GM21515 (cell line): ENCODE data around the gene MOSPD2.

Experiments
- ATAC-seq: cut with Tn5 transposase; IDR thresholded peaks from one replicate; pipeline ENCODE4 v1.9.1; 2021; ENCODE audit not compliant: unreplicated experiment

Gene MOSPD2

DNA sequence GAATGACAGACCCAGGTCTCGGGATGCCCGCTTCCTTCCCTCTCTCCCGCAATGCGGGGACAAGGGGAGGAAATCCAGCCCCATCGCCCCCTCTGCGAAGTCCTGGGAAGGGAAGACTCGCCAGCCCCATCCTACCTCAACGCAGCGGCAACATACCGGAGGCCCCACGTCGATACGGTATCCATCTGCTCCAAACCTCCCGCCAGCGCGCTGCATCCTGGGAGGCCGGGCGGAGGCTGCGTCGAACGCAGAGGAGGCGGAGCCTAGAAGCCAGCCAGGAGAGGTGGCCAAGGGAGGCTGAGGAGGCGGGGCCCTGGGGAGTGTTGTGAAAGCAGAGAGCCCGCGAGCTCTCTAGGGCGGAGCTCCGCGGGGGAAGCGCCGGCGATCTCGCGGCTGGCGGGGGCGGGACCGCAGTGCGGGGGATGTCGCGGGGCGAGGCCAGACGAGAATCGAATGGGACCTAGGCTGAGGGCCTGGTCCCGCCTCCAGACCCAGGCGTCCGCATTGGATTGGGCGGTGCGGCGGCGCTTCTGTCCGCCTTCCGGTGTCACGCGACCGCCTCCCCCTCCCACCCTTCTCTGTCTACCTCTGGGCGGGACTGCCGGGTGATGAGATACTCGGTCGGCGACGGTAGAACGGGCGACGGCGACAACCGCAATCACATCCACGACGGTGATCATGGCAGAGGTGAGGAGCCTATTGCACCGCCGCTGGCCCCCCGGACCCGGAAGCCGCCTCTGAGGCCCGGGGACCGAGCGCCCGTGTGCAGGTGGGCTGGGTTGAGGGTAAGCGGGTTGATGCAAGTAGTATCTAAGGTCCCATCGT lies at the start of gene MOSPD2, which contains the start of gene FANCB:
MOSPD2 (plus strand) TSS at position 571 of the 825 bp plus-strand sequence; CDS start at position 679, 108 bp downstream.
FANCB (minus strand) TSS at position 219 of the 825 bp plus-strand sequence. CDS start 7,559 bp downstream, outside the sequence.
- peak; percentile 96 for ATAC-seq

GRCh38 chrX:14825851-14826250 lies 47.4 kb upstream of the MOSPD2 start:
- ATAC-seq: no peak

GRCh38 chrX:14826319-14826718 lies 46.9 kb upstream of the MOSPD2 start:
- no peak for ATAC-seq

GRCh38 chrX:14829643-14830042 lies 43.6 kb upstream of the MOSPD2 start:
- no peak for ATAC-seq

DNA sequence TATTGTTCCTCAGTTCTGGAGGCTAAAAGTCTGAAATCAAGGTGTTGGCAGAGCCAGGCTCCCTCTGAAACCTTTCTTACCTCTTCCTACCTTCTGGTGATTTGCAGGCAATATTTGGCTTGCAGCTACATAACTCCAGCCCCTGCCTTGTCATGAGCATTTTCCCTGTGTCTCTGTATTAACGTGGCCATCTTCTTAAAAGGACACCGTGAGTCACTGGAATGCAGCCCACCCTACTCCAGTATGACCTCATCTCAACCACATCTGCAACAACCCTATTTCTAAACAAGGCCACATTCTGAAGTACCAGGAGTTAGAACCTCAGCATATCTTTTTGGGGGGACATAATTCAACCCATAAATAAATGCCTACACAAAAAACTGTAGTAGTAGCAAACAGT lies 41.1 kb upstream of the MOSPD2 start:
- ATAC-seq: no peak

- no peak for ATAC-seq
These were observed 40.6 kb upstream of the MOSPD2 start for GRCh38 chrX:14832586-14832985.

DNA sequence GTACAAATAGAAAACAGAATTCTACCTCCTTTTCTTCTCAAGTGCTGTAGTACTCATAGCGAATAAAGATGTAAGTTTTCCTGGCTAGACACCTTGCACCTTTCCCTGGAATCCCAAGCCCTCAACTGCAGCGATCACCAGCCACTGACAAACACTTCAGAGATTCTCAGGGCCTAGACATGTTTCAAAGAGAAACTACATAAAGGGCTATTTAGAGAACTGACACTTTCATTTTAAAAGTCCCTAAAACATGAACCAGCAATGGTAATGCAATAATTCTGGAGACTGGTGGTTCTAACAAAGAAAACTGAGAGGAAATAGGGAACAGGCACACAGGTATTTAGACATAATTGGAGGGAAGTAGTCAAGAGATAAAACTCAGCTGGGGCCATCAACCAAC lies 36.1 kb upstream of the MOSPD2 start:
- ATAC-seq: no peak

DNA sequence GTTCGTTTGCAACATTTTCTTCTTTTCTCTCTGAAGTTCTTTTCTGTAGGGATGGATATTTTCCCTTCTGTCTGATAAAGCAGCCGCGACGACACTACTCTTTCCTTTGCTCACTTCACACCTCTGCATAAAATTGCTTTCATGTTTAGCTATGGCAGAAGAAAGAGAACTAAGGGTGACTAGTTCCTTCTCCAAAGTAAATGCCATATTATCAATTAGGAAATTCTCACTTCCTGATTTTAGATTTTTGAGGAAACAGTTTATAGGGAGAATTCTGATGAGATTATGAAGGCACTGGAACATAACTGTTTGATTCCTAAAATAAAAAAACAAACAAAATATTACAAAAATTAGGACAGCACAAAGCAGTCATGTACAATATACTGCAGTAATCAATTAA lies 29.6 kb upstream of the MOSPD2 start:
- ATAC-seq: no peak

- no peak for ATAC-seq
These were observed 21.7 kb upstream of the MOSPD2 start for GRCh38 chrX:14851526-14851925.

DNA sequence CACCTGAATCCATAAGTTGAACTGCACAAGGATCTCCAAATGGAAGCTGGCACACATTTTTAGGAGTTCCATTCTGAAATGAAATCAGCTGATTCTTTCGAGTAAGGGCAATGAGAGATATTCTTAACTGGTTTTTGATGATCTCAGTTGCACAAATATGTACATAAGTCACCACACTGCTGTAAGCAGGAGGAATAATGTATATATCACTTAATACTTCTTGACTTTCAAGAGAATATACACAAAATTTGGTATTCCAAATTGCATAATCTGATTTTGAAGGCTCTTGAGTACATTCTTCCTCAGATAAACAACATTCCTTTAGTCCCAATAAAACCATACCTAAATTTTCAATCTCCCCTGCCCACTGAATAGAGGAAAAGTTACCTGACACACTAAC lies 8.6 kb upstream of the MOSPD2 start:
- ATAC-seq: no peak

DNA sequence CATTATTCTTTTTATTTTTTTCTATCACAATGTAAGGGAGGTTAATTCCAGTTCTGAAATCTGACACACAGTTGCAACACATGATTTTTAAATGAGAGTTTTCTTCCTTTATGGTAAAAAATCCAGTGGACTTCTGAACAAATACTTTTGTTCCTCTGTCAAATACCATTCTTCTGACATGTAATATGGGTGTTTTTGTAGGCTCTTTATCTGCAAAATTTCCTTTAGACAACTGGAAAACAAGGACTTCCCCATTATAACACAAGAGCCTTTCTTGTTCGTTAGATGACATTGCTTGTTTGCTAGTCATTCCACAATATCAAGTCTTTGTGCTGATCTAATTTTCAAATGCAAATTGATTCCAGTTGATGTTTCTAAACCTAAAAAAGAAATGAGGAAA lies 8.0 kb upstream of the MOSPD2 start:
- ATAC-seq: no peak

- ATAC-seq: no peak
These were observed 1.5 kb upstream of the MOSPD2 start for GRCh38 chrX:14871767-14872166.

DNA sequence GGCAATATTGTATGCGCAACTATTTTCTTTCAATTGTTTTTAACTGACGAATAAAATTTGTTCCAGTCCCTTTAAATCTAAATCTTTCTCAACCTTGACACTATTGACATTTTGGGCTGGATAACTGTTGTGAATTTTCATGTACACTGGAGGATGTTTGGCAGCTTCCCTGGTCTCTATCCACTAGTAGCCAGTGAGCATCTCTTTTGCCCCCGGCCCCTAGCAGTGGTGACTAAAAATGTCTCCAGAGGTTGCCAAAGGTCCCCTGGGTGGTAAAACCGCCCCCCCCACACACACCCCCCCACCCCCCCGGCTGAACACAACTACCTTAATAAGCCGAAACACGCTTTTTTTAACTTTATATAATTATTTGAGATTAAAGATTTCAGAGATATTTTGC lies 866 bp upstream of the MOSPD2 start:
- no peak for ATAC-seq

- no peak for ATAC-seq
These were observed 442 bp downstream of the MOSPD2 start for GRCh38 chrX:14873676-14874049.

GRCh38 chrX:14875624-14876023 lies 2.4 kb downstream of the MOSPD2 start:
- no peak for ATAC-seq

- no peak for ATAC-seq
These were observed 10.6 kb downstream of the MOSPD2 start for GRCh38 chrX:14883826-14884225.

DNA sequence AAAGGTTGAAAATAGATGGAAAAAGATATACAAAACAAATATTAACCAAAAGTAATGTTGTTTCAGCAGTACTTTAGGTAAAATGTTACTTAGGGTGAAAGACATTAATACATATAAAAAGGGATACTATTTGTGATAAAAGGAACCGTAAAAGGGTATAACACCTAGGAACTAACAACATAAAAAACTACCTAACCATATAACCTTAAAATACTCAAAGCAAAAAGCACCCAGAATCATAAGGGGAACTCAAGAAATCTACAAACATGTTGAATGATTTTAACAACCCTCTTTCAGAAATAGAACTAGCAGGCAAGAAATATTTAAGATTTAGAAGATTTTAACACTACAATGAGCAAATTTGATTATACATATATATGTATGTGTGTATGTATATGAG lies 11.5 kb downstream of the MOSPD2 start:
- no peak for ATAC-seq

DNA sequence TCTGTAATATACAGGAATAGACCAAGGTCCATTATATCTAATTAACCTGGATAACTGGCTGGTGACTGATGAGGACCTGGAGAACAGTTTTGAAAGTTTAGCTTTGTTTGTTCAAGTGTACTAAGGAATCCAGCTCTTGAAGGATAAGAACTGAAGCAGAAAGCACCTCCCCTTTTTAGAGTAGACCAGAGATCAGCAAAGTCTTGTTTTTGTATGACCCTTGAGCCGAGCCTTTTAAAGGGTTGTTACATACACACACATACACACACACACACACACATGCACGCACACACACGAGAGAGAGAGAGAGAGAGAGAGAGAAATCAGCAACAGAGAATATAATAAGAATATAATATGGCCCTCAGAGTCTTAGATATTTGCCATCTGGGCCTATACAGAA lies 13.0 kb downstream of the MOSPD2 start:
- ATAC-seq: no peak

- ATAC-seq: no peak
These were observed 23.1 kb downstream of the MOSPD2 start for GRCh38 chrX:14896273-14896672.

GRCh38 chrX:14897042-14897441 lies 23.8 kb downstream of the MOSPD2 start:
- ATAC-seq: no peak

GRCh38 chrX:14899607-14900006 lies 26.4 kb downstream of the MOSPD2 start:
- no peak for ATAC-seq

DNA sequence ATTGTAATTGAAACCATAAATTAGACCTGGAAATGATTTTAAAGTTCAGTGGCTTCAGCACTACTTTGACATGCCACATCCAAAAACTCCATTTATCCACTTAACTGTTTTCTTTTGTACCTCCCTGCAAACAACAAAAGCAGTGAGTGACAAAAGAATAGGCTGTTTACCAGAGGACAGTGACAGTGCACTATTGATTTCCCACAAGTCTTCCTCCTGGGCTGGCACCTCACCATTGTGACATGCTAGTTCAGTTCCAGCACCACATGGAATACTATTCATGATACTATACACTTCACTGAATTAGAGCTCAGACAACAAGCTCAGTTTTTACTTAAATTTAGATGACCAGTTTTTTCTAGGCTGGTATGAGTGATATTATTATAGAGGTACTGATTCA lies 29.3 kb downstream of the MOSPD2 start:
- no peak for ATAC-seq

- no peak for ATAC-seq
These were observed 30.7 kb downstream of the MOSPD2 start for GRCh38 chrX:14903891-14904290.
